Measurements from ENCODE around the gene GPX8.

GPX8 gene

DNA sequence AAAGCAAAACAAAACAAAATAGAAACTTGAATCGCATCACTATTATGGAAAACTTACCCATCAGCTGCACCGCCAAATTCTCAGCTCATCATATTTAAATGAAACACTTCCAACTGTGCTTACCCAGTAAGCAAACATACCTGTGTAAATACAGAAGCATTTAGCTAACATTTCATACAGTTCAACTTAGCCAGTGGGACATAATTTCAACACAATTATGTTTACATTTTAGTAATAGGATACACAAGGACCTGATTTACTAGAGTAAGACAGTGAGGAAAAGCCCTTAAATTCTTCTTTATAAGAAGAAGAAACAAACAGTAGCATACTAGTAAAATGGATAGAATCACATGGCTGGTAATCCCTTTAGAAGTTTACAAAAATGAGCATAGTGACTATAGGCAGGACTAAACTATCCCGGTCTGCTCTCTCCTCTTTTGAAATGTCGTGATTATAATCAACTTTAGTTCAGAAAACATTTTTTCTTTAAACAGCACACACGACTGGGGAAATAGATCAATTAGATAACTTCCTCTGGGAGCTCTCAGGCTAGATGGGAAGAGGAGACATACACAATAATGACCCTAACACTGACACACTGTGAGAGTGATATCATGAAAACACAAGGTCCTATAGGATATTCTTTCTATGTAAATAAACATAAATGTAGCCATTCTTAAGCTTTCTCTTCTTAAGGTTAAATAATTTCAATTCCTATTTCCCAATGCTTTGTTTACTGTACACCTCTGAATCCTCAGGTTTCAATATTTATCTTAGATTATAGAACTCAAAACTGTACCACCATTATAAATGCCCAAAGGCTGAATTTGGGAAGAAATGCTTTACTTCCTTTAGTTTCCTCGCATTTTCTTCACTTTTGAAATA is 28.9 kb downstream of the GPX8 start (continued):
- no peak for TF ChIP-seq ARNTL (CRISPR knock-in tag; IDR thresholded peaks at IDR 0.05; ENCODE audit: borderline replicate concordance, low read depth)
- no peak for TF ChIP-seq ZFP30 (CRISPR knock-in tag; IDR thresholded peaks at IDR 0.05)

DNA sequence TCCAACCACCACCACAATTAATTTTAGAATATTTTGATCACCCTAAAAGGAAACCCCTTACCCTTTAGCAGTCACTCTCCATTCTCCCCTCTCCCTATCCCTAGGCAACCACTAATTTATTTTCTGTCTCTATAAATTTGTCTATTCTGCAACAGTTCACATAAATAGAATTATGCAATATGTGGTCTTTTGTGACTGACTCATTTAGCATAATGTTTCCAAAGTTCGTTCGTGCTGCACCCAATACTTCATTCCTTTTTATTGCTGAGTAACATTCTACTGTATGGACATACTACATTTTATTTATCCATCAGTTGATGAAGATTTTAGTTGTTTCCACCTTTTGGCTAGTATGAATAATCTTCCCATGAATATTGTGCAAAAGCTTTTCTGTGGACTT is 31.2 kb downstream of the GPX8 start:
- ATAC-seq = no peak
- no peak for TF ChIP-seq RARB (CRISPR knock-in tag; IDR thresholded peaks at IDR 0.05)
- TF ChIP-seq OSR1 (CRISPR knock-in tag; IDR thresholded peaks at IDR 0.05) = no peak
- no peak for TF ChIP-seq ZFP3 (CRISPR knock-in tag; IDR thresholded peaks at IDR 0.05)
- no peak for TF ChIP-seq SNAI2 (CRISPR knock-in tag; IDR thresholded peaks at IDR 0.05)
- TF ChIP-seq ESRRG (CRISPR knock-in tag; IDR thresholded peaks at IDR 0.05) = no peak
- no peak for TF ChIP-seq TOX (CRISPR knock-in tag; IDR thresholded peaks at IDR 0.05; ENCODE audit: borderline replicate concordance)
- TF ChIP-seq ARNTL (CRISPR knock-in tag; IDR thresholded peaks at IDR 0.05; ENCODE audit: borderline replicate concordance, low read depth) = no peak
- no peak for TF ChIP-seq TCF4 (CRISPR knock-in tag; IDR thresholded peaks at IDR 0.05; ENCODE audit: borderline replicate concordance)
- no peak for TF ChIP-seq ZNF8 (CRISPR knock-in tag; IDR thresholded peaks at IDR 0.05)
- TF ChIP-seq ISL1 (CRISPR knock-in tag; IDR thresholded peaks at IDR 0.05) = no peak
- no peak for TF ChIP-seq BACH2 (CRISPR knock-in tag; IDR thresholded peaks at IDR 0.05; ENCODE audit: borderline replicate concordance)
- no peak for TF ChIP-seq ZC3H10 (CRISPR knock-in tag; IDR thresholded peaks at IDR 0.05)
- TF ChIP-seq CSDC2 (CRISPR knock-in tag; IDR thresholded peaks at IDR 0.05) = no peak
- TF ChIP-seq, protein P1, sequence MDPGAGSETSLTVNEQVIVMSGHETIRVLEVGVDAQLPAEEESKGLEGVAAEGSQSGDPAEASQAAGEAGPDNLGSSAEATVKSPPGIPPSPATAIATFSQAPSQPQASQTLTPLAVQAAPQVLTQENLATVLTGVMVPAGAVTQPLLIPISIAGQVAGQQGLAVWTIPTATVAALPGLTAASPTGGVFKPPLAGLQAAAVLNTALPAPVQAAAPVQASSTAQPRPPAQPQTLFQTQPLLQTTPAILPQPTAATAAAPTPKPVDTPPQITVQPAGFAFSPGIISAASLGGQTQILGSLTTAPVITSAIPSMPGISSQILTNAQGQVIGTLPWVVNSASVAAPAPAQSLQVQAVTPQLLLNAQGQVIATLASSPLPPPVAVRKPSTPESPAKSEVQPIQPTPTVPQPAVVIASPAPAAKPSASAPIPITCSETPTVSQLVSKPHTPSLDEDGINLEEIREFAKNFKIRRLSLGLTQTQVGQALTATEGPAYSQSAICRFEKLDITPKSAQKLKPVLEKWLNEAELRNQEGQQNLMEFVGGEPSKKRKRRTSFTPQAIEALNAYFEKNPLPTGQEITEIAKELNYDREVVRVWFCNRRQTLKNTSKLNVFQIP (CRISPR knock-in tag; IDR thresholded peaks at IDR 0.05; ENCODE audit: borderline replicate concordance, low read depth) = no peak
- TF ChIP-seq, protein P2, sequence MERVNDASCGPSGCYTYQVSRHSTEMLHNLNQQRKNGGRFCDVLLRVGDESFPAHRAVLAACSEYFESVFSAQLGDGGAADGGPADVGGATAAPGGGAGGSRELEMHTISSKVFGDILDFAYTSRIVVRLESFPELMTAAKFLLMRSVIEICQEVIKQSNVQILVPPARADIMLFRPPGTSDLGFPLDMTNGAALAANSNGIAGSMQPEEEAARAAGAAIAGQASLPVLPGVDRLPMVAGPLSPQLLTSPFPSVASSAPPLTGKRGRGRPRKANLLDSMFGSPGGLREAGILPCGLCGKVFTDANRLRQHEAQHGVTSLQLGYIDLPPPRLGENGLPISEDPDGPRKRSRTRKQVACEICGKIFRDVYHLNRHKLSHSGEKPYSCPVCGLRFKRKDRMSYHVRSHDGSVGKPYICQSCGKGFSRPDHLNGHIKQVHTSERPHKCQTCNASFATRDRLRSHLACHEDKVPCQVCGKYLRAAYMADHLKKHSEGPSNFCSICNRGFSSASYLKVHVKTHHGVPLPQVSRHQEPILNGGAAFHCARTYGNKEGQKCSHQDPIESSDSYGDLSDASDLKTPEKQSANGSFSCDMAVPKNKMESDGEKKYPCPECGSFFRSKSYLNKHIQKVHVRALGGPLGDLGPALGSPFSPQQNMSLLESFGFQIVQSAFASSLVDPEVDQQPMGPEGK (CRISPR knock-in tag; IDR thresholded peaks at IDR 0.05; ENCODE audit: borderline replicate concordance) = no peak
- TF ChIP-seq, protein P3, sequence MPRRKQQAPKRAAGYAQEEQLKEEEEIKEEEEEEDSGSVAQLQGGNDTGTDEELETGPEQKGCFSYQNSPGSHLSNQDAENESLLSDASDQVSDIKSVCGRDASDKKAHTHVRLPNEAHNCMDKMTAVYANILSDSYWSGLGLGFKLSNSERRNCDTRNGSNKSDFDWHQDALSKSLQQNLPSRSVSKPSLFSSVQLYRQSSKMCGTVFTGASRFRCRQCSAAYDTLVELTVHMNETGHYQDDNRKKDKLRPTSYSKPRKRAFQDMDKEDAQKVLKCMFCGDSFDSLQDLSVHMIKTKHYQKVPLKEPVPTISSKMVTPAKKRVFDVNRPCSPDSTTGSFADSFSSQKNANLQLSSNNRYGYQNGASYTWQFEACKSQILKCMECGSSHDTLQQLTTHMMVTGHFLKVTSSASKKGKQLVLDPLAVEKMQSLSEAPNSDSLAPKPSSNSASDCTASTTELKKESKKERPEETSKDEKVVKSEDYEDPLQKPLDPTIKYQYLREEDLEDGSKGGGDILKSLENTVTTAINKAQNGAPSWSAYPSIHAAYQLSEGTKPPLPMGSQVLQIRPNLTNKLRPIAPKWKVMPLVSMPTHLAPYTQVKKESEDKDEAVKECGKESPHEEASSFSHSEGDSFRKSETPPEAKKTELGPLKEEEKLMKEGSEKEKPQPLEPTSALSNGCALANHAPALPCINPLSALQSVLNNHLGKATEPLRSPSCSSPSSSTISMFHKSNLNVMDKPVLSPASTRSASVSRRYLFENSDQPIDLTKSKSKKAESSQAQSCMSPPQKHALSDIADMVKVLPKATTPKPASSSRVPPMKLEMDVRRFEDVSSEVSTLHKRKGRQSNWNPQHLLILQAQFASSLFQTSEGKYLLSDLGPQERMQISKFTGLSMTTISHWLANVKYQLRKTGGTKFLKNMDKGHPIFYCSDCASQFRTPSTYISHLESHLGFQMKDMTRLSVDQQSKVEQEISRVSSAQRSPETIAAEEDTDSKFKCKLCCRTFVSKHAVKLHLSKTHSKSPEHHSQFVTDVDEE (CRISPR knock-in tag; IDR thresholded peaks at IDR 0.05) = no peak

DNA sequence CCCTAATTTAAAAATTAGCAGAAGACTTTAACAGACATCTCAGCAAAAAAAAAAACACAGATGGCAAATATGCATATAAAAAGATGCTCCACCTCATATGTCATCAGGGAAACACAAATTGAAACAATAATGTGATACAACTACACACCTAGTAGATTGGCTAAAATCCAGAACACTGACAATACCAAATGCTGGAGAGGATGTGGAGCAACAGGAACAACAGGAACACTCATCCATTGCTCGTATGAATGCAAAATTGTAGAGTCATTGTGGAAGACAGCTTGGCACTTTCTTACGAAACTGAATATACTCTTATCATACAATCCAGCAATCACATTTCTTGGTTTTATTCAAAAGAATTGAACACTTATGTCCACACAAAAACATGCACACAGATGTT is 45.0 kb downstream of the GPX8 start:
- ATAC-seq = no peak
- TF ChIP-seq ZNF565 (CRISPR knock-in tag; conservative IDR thresholded peaks at IDR 0.05; ENCODE audit: low read depth) (no peak), PPARA (CRISPR knock-in tag; IDR thresholded peaks at IDR 0.05; ENCODE audit: borderline replicate concordance) (no peak), GLIS3 (CRISPR knock-in tag; IDR thresholded peaks at IDR 0.05) (no peak), TOX (CRISPR knock-in tag; IDR thresholded peaks at IDR 0.05; ENCODE audit: borderline replicate concordance) (no peak), ARNTL (CRISPR knock-in tag; IDR thresholded peaks at IDR 0.05; ENCODE audit: borderline replicate concordance, low read depth) (no peak), ZC3H10 (CRISPR knock-in tag; IDR thresholded peaks at IDR 0.05) (no peak), ZNF8 (CRISPR knock-in tag; IDR thresholded peaks at IDR 0.05) (no peak), ISL1 (CRISPR knock-in tag; IDR thresholded peaks at IDR 0.05) (no peak), ZFP30 (CRISPR knock-in tag; IDR thresholded peaks at IDR 0.05) (no peak), ZFP3 (CRISPR knock-in tag; IDR thresholded peaks at IDR 0.05) (no peak), TCF4 (CRISPR knock-in tag; IDR thresholded peaks at IDR 0.05; ENCODE audit: borderline replicate concordance) (no peak), RARB (CRISPR knock-in tag; IDR thresholded peaks at IDR 0.05) (no peak), BACH2 (CRISPR knock-in tag; IDR thresholded peaks at IDR 0.05; ENCODE audit: borderline replicate concordance) (no peak)
- TF ChIP-seq, protein P4, sequence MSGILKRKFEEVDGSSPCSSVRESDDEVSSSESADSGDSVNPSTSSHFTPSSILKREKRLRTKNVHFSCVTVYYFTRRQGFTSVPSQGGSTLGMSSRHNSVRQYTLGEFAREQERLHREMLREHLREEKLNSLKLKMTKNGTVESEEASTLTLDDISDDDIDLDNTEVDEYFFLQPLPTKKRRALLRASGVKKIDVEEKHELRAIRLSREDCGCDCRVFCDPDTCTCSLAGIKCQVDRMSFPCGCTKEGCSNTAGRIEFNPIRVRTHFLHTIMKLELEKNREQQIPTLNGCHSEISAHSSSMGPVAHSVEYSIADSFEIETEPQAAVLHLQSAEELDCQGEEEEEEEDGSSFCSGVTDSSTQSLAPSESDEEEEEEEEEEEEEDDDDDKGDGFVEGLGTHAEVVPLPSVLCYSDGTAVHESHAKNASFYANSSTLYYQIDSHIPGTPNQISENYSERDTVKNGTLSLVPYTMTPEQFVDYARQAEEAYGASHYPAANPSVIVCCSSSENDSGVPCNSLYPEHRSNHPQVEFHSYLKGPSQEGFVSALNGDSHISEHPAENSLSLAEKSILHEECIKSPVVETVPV (CRISPR knock-in tag; IDR thresholded peaks at IDR 0.05) = no peak
- TF ChIP-seq, protein P2 (CRISPR knock-in tag; IDR thresholded peaks at IDR 0.05; ENCODE audit: borderline replicate concordance) = no peak
- TF ChIP-seq, protein P3 (CRISPR knock-in tag; IDR thresholded peaks at IDR 0.05) = no peak
- TF ChIP-seq, protein P1 (CRISPR knock-in tag; IDR thresholded peaks at IDR 0.05; ENCODE audit: borderline replicate concordance, low read depth) = no peak
